ENCODE results near the gene PSEN2. TPM values are rescaled to one million over a fixed set of nuclear protein-coding genes. Genes with fewer than 3 reads are reported as not detected.
"Not testable (repeated sequence)": the region's sequence is repeated elsewhere in the genome, so short reads cannot be mapped to it uniquely, and the experiment has no call there.

The PSEN2 gene
- total RNA-seq: 10 to 100 TPM; 22.0 to 24.3 TPM
- long read RNA-seq, donor 1, partial matches to known transcripts: 6 of 22 reads
- long read RNA-seq, donor 1, other reads (novel, unspliced or antisense): 11 of 22 reads
- long read RNA-seq, donor 2, transcript PSEN2-202 (13 exons, 2,306 nt): major isoform, 37 of 156 reads
- long read RNA-seq, donor 2, transcript PSEN2-203 (13 exons, 1,947 nt): minor isoform, 28 of 156 reads
- long read RNA-seq, donor 2, partial matches to known transcripts: 31 of 156 reads
- long read RNA-seq, donor 2, other reads (novel, unspliced or antisense): 60 of 156 reads

DNA sequence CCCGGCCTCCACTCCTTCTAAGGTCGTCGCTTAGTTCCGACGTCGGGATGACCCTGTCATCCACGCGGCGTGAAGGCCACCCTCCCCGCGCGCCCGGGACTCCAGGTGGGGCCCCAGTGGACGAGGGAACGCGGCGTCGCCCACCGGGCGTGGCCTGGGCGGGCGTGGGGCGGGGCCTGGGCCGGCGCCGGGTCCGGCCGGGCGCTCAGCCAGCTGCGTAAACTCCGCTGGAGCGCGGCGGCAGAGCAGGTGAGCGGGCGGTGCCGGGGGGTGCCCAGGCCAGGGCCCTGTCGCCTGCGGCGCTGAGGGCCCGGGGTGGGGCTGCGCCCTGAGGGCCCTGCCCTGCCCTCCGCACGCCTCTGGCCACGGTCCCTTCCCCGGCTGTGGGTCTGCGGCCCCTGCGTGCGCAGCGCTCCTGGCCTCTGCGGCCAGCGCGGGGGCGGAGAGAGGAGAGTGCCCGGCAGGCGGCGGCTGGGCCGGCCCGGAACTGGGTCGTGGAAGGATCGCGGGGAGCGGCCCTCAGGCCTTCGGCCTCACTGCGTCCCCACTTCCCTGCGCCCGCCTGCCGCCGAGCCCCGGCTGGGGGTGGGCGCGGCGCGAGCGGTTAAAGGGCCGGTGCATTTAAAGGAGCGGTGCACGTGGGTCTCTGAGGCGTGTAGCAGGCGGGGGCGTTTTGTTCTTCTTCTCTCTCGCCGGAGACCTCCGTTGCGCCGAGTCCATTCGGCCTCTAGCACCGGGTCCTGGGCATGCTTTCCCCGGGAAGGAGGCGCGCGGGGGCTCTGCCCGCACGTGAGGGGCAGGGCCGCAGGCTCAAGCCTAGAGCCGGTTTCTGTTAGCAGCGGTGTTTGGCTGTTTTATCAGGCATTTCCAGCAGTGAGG lies at the start of gene PSEN2:
PSEN2 (plus strand) TSS at position 216 of the 879 bp plus-strand sequence. CDS start 11,292 bp downstream, outside the sequence.
- peak; percentile 89 for DNase-seq (ENCODE audit: low spot score)
- intact Hi-C loops (cut with DNase I): no loop called here

DNA sequence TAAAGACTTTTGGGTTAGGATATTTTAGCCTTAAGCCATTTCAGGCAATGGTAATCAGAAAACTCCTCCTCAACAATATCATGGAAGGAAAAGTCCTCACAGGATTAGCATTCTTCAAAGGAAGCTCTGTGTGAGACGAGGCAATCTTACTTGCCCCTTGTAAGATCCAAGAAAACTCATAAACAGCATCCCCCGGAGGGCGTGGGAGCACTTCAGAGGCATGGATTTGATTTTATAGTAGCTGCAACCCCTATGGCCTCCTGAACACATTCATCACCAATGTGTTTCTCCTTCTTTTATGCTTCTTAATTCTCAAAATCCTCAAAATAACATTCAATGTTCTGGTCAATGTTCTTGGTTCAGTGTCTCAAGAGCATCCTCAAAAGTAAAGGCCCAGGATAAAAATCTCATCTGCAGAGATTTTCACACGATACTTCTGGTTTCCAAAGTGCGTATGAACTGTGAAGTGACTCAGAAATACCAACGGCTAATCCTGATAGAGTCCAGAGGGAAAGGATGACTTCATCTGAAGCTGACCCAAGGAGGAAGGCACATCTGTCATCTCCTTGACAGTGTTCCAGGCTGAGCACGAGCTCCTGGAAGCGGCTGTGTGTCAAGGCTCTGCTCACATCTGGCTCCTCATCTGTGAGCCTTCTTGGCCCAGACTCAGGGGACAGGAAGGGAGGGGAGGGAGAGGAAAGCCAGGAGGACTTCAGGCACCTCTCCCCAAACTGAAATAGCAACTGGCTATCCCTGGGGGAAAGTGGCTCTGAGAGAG lies 49.3 kb upstream of the PSEN2 start:
- intact Hi-C loops (cut with DNase I): loop anchor here in 1 of 2 donors (10.0 kb wide), 1 partner anchor 276 kb away; the partner anchor contains the start of gene STUM
- DNase-seq (ENCODE audit: low spot score): peak; percentile 93

DNA sequence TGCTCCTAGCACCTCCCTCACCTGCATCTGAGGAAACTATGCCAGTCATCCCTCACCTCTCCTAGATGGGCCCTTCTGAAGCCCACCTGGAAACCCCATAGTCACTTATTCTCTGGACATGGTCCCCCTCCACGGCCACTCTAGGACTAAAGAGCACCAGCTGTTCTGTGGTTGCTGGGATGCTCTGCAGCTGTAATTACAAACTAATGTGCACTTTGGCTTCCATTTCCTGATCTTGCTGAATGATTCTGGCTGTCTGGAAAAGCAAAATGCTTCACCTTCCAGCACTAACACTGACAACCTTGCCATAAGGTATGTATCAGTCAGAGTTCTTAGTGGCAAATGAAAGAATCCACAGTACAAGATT lies 48.7 kb upstream of the PSEN2 start:
- intact Hi-C loops (cut with DNase I): loop anchor here in 1 of 2 donors (10.0 kb wide), 1 partner anchor 277 kb away; the partner anchor contains the start of gene STUM
- no peak for DNase-seq (ENCODE audit: low spot score)

DNA sequence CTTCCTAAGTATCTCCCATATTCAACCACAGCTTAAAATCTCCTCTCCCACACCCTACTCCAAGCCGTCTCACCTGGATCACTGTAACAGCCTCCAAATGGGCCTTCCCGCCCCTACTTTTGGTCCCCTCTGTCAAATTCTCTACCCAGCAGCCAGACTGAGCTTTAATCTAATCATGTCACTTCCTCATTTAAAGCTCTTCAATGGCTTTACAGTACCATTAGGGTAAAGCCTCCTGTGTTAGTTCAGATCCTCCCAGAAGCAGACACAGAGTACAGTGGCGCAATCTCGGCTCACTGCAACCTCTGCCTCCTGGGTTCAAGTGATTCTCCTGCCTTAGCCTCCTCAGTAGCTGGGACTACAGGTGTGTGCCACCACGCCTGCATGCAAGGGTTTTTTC lies 46.8 kb upstream of the PSEN2 start:
- intact Hi-C loops (cut with DNase I): loop anchor here in 1 of 2 donors (10.0 kb wide), 1 partner anchor 279 kb away; the partner anchor contains the start of gene STUM
- DNase-seq (ENCODE audit: low spot score): no peak

DNA sequence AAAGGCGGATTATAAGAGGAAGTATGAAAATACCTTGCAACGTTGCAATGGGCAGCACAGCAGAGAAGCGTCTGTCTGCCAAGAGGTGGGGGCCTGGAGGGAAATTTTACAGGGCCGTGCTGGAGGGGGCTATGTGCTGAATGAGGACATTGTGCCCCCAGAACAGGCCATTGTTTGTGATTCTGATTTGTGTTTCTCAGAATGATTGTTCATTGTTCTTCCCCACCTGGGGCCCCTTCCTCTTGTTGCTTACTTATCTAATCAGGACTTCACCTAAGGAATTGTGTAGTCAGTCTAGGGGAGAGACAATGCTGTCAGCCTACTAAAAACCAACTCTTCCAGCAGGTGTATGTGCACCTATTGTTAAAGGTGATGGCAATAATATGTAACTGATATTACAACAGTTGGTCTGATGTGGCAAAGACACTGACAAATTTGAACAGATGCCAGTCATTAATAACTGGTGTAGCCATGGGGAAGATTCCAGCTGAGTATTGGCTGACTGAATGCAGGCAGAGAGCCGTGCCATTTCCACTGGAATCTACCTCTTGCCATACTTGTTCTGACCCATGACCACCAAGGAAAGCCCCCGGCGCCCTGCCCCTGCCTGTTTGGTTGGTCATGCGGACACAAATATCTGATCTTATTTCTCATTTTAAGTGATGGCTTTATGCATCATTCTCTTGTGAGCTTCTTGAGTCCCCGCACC lies 45.2 kb upstream of the PSEN2 start:
- intact Hi-C loops (cut with DNase I): loop anchor here (5.0 to 10.0 kb wide), 3 partner anchors 88 to 280 kb away; partner anchors contain the start of genes ITPKB (in 1 of the 2) and STUM (in 1 of the 2)
- no peak for DNase-seq (ENCODE audit: low spot score)

DNA sequence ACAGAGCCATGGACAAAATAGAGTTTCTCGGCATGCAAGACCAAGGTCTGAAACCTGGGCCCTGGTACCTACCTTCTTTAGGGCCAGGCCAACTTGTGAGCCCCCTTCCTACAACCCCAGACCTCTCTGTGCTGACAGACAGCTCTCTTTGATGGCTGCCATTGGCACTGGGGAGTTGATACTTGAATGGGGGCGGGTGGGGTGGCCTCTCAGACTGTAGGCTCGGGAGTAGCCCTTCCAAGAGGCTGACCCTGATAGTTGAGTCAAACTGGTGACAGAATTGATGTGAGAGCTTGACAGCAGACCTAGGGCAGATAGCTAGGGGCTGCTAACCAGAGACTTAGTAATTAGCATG lies 44.7 kb upstream of the PSEN2 start:
- DNase-seq (ENCODE audit: low spot score): no peak
- intact Hi-C loops (cut with DNase I): loop anchor here (5.0 to 10.0 kb wide), 3 partner anchors 88 to 281 kb away; partner anchors contain the start of genes ITPKB (in 1 of the 2) and STUM (in 1 of the 2)

DNA sequence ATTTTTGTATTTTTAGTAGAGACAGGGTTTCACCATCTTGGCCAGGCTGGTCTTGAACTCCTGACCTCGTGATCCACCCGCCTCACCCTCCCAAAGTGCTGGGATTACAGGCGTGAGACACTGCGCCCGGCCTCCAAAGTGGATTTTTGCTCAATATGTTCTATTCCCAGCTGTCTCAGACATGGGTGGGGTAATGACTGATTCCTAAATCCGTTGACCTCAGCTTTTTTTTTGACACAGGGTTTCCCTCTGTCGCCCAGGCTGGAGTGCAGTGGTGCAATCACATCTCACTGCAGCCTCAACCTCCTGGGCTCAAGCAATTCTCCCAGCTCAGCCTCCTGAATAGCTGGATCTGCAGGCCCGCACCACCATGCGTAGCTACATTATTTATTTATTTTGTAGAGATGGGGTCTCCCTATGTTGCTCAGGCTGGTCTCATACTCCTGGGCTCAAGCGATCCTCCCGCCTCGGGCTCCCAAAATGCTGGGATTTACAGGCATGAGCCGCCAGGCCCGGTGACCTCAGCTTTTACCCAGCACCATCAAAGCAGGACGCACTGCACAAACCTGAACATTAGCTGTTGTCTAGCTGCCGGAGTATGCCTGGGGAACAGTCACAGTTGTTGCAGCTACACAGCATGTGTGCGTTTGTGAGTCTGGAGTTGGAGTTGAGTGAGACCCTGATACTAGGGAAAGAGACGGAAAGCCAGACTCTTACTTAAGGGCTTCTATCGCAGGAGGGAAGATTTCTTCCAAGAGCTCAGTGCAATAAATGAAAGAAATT lies 43.7 kb upstream of the PSEN2 start:
- no peak for DNase-seq (ENCODE audit: low spot score)
- intact Hi-C loops (cut with DNase I): loop anchor here (5.0 to 10.0 kb wide), 3 partner anchors 89 to 282 kb away; partner anchors contain the start of genes ITPKB (in 1 of the 2) and STUM (in 1 of the 2)

DNA sequence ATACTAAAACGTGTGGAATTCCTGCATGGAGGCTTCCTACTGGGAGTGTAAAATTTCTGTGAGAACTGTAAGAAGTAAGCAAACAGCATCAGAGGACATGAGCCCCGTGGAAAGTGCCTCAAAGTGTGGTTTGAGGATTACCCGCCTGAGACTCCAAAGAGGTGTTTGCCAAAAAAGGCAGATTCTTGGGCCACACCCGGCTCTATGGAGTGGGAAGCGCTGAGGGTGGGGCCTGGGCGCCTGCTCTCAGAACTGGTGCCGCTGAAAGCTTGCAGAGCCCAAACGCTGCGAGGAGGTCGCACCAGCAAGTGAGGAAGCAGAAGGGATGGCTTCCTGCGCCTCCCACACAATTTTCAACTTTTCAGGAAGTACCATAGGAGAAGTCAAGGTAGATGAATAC lies 43.0 kb upstream of the PSEN2 start:
- intact Hi-C loops (cut with DNase I): loop anchor here (5.0 to 10.0 kb wide), 3 partner anchors 90 to 283 kb away; partner anchors contain the start of genes ITPKB (in 1 of the 2) and STUM (in 1 of the 2)
- DNase-seq (ENCODE audit: low spot score): peak; percentile 90

DNA sequence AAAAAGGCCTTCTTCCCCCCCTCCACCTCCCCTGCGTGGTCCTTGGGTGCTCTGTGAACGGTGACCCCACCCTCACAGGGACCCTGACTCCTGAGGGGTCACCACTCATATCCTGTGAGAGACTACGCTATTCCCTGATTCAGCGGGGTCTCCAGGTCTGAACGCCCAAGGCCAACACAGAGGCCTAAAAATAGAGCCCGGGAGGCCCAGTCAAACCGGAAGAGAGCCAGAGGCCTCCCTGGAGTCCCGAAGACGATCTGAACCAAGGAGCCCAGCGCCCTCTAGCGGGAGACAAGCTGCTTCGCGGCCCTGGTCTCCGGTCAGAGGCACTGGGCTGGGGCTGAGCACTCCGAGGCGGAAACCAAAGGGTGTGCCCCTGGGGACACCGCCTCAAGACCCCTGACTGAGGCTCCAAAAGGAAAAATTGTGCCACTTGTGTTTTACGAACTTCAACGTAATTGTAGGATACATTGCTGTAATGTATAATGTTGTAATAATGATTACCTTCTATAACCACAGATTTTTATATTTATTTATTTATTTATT lies 42.4 kb upstream of the PSEN2 start:
- DNase-seq (ENCODE audit: low spot score): peak; percentile 99
- intact Hi-C loops (cut with DNase I): loop anchor here (2.0 to 10.0 kb wide), 4 partner anchors 91 to 283 kb away; partner anchors contain the start of genes ITPKB (in 1 of the 2) and STUM (in 1 of the 2)

DNA sequence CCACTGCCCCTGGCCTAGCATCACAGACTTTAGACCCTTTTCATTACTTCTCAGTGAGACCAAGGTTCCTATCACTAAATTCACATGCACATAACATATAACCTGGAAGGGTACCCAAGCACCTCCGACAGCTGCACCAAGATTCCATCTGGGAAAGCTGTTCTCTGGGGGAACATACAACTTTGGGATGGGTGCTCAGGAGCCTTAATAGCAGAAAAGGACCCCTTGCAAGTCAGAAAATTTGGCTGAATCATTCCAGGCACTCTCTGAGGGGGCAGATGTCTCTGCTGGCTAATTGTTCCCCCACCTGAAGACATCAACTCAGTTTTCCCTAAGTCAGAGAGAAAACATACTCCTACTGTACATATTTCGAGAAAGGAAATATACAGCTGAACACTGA lies 41.3 kb upstream of the PSEN2 start:
- intact Hi-C loops (cut with DNase I): loop anchor here (2.0 to 10.0 kb wide), 4 partner anchors 92 to 284 kb away; partner anchors contain the start of genes ITPKB (in 1 of the 2) and STUM (in 1 of the 2)
- DNase-seq (ENCODE audit: low spot score): no peak

DNA sequence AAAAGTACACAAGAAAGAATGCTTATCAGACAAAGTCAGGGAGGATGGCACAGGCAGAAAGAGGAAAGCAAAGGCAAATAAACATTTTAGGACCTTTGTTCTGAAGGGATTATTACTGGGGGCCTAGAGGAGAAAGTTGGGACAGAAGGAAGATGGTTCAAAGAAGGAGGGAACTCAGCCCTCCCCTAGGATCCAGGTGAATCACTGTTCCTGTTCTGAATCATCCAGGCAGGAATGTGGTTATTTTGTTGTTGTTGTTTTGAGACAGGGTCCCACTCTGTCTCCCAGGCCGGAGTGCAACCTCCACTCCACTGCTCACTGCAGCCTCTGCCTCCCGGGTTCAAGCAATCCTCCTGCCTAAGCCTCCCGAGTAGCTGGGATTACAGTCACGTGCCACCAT lies 38.5 kb upstream of the PSEN2 start:
- intact Hi-C loops (cut with DNase I): no loop called here

DNA sequence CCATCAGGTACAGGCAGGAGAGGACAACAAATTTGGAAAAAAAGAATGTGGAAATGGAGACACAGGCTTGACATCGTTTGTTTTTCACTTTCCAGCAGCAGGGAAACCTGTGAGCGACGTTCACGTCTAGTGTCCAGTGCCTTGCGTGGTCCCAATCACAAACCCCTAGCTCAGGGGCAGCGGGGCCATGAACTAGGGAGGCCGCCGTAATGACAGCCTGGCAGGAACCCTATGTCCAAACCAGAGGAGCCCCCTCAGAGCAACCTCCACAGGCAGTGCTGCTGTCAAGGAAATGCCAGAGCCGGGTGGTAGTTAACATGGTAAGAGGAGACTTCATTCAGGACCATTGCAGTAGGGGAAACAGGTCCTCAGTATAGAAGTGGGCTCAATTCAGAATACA lies 37.8 kb upstream of the PSEN2 start:
- intact Hi-C loops (cut with DNase I): no loop called here
- no peak for DNase-seq (ENCODE audit: low spot score)

More for the DNA sequence above, 38.5 kb upstream of the PSEN2 start:
- DNase-seq (ENCODE audit: low spot score): no peak

DNA sequence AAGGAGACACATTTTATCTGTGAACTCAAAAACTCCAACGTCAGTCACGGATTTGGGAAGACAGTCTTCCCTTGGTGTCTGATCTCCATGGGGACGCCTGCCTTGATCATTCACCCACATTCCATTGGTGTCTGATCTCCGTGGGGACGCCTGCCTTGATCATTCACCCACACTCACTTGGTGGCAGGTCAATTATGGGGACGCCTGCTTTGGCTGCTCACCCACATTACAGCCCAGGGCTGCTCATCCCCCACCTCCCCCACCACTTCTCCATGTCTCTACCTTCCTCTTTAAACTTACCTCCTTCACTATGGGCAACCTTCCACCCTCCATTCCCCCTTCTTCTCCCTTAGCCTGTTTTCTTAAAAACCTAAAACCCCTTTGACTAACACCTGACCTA lies 36.2 kb upstream of the PSEN2 start:
- intact Hi-C loops (cut with DNase I); DNase-seq (ENCODE audit: low spot score): not testable (repeated sequence)

DNA sequence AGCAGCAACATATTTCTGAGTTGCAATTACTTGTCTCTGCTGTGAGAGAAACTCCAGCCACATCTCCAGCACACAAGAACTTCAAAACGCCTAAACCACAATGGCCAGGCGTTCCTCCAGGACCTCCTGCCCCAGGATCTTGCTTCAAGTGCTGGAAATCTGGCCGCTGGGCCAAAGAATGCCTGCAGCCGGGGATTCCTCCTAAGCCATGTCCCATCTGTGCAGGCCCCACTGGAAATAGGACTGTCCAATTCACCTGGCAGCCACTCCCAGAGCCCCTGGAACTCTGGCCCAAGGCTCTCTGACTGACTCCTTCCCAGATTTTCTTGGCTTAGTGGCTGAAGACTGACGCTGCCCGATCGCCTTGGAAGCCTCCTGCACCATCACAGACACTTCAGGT lies 35.0 kb upstream of the PSEN2 start:
- intact Hi-C loops (cut with DNase I); DNase-seq (ENCODE audit: low spot score): not testable (repeated sequence)

DNA sequence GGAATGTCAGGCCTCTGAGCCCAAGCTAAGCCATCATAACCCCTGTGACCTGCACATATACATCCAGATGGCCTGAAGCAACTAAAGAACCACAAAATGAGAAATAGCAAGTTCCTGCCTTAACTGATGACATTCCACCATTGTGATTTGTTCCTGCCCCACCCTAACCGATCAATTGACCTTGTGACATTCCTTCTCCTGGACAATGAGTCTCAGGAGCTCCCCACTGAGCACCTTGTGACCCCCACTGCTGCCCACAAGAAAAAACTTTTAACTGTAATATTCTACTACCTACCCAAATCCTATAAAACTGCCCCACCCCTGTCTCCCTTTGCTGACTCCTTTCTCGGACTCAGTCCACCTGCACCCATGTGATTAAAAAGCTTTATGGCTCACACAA lies 32.5 kb upstream of the PSEN2 start:
- intact Hi-C loops (cut with DNase I); DNase-seq (ENCODE audit: low spot score): not testable (repeated sequence)

DNA sequence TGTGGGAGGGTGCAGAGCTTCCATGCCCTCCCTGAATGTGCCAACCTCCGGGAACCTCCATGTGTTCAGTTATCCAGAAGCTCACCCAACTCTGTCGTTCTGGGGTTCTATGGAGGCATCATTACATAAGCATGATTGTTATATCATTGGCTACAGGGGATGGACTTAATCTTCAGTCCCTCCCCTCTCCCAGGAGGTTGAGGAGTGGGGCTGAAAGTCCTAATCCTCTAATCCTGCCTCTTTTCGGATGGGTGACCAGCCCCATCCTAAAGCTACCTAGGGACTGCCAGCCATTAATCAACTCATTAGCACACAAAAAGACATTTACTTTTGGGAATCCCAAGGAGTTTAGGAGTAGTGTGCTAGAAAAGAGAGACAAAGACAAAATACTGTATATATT lies 32.0 kb upstream of the PSEN2 start:
- intact Hi-C loops (cut with DNase I): no loop called here
- no peak for DNase-seq (ENCODE audit: low spot score)

DNA sequence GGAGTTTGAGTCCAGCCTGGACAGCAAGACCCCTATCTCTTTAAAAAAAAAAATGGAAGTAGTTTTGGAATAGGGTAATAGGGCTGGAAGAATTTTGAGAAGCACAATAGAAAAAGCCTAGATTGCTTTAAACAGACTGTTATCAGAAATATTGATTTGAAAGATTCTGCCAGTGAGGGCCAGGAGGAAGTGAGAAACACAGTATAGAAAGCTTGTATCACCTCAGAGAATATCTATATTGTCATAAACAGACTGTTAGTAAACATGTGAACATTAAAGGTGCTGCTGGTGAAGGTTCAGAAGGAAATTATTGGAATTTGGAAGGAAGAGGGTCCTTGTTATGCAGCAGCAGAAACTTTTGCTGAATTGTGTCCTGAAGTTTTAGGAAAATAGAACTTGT lies 24.8 kb upstream of the PSEN2 start:
- intact Hi-C loops (cut with DNase I): loop anchor here in 1 of 2 donors (2.0 kb wide), 1 partner anchor 75 kb away; no protein-coding TSS in a partner anchor

More for the DNA sequence above, 24.8 kb upstream of the PSEN2 start:
- DNase-seq (ENCODE audit: low spot score): no peak

Data from posterior vena cava (tissue), 2 donors.